Neural crest cell (in vitro differentiated cells): Measurements from ENCODE around the gene ZBTB40. TPM values are rescaled to one million over a fixed set of nuclear protein-coding genes. Genes with fewer than 3 reads are reported as not detected.

Experiments used
- DNase-seq: peaks from one replicate; pipeline ENCODE4 v3.0.0; 2021; ENCODE audit warnings: low read depth, mixed read lengths, low spot score
- H3K27ac Mint-ChIP-seq: one replicate; pipeline ENCODE4 v1.8.0; 2021; ENCODE audit warnings: mild to moderate bottlenecking, mixed read lengths; ENCODE audit not compliant: unreplicated experiment
- H3K27me3 Mint-ChIP-seq: 2 replicates; pipeline ENCODE4 v1.8.0; 2021; ENCODE audit warnings: low read depth, mild to moderate bottlenecking, mixed read lengths
- H3K36me3 Mint-ChIP-seq: 2 replicates; pipeline ENCODE4 v1.8.0; 2021; ENCODE audit warnings: low read depth, mild to moderate bottlenecking, mixed read lengths
- H3K4me1 Mint-ChIP-seq: 2 replicates; pipeline ENCODE4 v1.8.0; 2021; ENCODE audit warnings: mixed read lengths
- H3K4me3 Mint-ChIP-seq: one replicate; pipeline ENCODE4 v1.8.0; 2021; ENCODE audit warnings: mild to moderate bottlenecking, mixed read lengths
- H3K9me3 Mint-ChIP-seq: 2 replicates; pipeline ENCODE4 v1.8.0; 2021; ENCODE audit warnings: mixed read lengths
- total RNA-seq: library from RNA; stranded (reverse); gene quantifications from 2 replicates; pipeline ENCODE4 v1.2.1, GENCODE V29; 2021
- TF ChIP-seq, protein P1 (sequence below): fragments of 200-600 bp; sonication (generic); conservative IDR thresholded peaks from 2 replicates; pipeline ENCODE4 v1.5.0; 2021; ENCODE audit warnings: antibody characterized with exemption, mild to moderate bottlenecking

The ZBTB40 gene
- total RNA-seq, 1 donor from 2014 or later: 31.8 TPM

DNA sequence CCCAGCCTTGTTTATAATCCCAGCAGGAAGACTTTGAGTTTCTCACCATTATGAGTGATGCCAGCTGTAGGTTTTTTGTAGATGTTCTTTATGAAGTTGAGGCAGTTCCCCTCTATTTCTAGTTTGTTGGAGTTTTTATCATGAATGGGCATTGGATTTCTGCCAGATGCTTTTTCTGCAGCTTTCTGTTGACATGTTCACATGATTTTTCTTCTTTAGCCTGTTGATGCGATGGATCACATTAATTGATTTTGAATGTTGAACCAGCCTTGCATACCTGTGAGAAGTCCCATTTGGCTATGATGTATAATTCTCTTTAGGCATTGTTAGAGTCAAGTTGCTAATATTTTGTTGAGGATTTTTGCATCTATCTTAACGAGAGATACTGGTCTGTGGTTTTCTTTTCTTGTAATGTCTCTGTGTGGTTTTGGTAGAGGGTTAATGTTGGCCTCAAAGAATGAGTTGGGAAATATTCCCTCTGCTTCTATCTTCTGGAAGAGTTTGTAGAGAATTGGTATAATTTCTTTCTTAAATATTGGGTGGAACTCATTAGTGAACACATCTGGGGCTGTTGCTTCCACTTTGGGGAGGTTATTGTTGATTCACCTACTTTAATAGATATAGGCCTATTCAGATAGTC is 33.2 kb downstream of the ZBTB40 start:
- Mint-ChIP-seq H3K4me1 (peaks cover 7% of the 10 kb centered on the region), H3K36me3 (peaks cover 27% of the 10 kb centered on the region), H3K27me3 (no peaks in the 10 kb centered on the region)

DNA sequence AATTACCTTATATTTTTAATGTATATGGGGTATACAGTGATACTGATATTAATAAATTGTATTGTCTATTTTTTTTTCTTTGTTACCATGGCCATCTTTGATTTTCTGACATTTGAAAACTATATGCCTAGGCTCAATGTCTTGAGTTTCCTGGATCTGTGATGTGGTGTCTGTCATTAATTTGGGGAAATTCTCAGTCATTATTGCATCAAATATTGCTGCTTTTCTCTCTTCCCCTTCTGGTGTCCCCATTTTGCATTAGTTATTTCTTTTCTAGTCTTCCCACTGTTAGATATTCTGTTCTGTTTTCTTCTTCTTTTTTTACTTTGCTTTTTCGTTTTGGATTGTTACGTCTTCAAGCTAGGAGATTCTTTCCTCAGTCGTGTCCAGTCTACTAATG is 33.8 kb downstream of the ZBTB40 start:
- H3K9me3 Mint-ChIP-seq: peaks cover 15% of the 10 kb centered on the region
- peaks cover 7% of the 10 kb centered on the region for H3K4me1 Mint-ChIP-seq
- no peak overlapping the region for H3K4me3 Mint-ChIP-seq
- DNase-seq: no peak
- H3K27ac Mint-ChIP-seq: no peak overlapping the region
- TF ChIP-seq, protein P1, sequence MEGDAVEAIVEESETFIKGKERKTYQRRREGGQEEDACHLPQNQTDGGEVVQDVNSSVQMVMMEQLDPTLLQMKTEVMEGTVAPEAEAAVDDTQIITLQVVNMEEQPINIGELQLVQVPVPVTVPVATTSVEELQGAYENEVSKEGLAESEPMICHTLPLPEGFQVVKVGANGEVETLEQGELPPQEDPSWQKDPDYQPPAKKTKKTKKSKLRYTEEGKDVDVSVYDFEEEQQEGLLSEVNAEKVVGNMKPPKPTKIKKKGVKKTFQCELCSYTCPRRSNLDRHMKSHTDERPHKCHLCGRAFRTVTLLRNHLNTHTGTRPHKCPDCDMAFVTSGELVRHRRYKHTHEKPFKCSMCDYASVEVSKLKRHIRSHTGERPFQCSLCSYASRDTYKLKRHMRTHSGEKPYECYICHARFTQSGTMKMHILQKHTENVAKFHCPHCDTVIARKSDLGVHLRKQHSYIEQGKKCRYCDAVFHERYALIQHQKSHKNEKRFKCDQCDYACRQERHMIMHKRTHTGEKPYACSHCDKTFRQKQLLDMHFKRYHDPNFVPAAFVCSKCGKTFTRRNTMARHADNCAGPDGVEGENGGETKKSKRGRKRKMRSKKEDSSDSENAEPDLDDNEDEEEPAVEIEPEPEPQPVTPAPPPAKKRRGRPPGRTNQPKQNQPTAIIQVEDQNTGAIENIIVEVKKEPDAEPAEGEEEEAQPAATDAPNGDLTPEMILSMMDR: no peak
- H3K27me3 Mint-ChIP-seq: no peaks in the 10 kb centered on the region
- H3K36me3 Mint-ChIP-seq: peaks cover 27% of the 10 kb centered on the region

More for the DNA sequence above, 33.2 kb downstream of the ZBTB40 start:
- Mint-ChIP-seq H3K9me3 (peaks cover 15% of the 10 kb centered on the region), H3K27ac (no peak overlapping the region), H3K4me3 (no peak overlapping the region)
- TF ChIP-seq, protein P1: no peak
- DNase-seq: no peak

DNA sequence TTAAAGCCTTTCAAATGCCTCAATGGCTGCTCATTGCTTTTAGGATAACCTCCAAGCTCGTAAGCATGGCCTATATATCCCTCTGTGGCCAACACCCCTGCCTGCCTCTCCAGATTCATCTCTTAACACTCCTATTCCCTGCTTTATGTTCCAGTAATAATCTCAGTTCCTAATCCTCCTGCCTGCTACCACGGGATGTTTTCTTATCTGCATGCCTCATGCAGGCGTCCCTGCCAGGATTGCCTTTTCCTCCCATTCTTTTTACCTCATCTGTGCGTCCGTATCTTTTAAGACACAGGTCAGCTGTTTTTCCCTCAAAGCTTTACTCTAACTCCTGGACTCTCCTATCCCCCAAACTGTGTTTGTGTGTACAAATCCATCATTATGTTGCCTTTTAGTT is 36.1 kb downstream of the ZBTB40 start:
- Mint-ChIP-seq H3K36me3 (peaks cover 26% of the 10 kb centered on the region), H3K27ac (no peak overlapping the region), H3K9me3 (peaks cover 12% of the 10 kb centered on the region), H3K4me1 (peaks cover 7% of the 10 kb centered on the region), H3K27me3 (no peaks in the 10 kb centered on the region), H3K4me3 (no peak overlapping the region)
- DNase-seq: no peak
- TF ChIP-seq, protein P1: no peak

DNA sequence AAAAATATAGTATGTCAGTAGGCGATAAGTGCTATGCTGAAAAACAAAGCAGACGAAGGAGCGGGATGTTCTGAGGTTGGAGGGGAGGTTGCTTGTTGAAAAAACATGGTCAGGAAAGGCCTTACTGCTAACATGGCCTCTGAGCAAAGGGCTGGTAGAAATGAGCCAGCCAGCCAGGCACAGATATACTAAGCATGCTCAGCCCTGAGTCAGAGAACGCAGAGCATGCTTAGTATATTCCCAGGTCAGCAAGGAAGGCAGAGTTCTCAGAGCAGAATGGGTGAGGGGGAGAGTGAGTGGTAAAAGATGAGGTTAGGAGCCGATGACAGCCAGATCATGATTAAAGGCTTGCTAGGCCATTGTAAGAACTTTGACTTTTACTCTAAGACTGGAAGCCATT is 36.7 kb downstream of the ZBTB40 start:
- H3K27ac Mint-ChIP-seq: no peak overlapping the region
- peaks cover 7% of the 10 kb centered on the region for H3K4me1 Mint-ChIP-seq
- no peak for DNase-seq
- TF ChIP-seq, protein P1: no peak
- peaks cover 27% of the 10 kb centered on the region for H3K36me3 Mint-ChIP-seq
- H3K27me3 Mint-ChIP-seq: no peaks in the 10 kb centered on the region
- H3K9me3 Mint-ChIP-seq: peaks cover 9% of the 10 kb centered on the region
- H3K4me3 Mint-ChIP-seq: no peak overlapping the region

DNA sequence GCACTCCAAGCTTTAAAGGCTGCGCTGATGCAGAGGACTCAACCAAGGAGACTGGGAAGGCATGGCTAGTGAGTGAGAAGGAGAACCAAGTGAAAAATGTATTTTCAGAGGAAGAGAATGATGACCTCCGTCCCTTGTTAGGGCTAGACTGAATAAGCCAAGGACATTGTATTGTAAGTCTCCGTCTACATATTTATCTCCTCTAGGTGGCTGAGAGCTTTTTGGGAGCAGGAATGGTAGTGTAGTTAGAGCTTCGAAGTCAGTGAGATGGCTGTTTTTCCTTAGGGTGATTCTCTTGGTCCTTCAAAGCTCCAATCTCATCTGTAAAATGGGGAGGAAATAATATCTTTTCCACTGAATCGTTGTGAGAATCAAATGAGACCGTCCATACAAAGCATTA is 37.6 kb downstream of the ZBTB40 start:
- DNase-seq: no peak
- peaks cover 7% of the 10 kb centered on the region for H3K4me1 Mint-ChIP-seq
- TF ChIP-seq, protein P1: no peak
- H3K27ac Mint-ChIP-seq: no peak overlapping the region
- H3K36me3 Mint-ChIP-seq: peaks cover 25% of the 10 kb centered on the region
- H3K9me3 Mint-ChIP-seq: peaks cover 7% of the 10 kb centered on the region
- H3K4me3 Mint-ChIP-seq: no peak overlapping the region
- H3K27me3 Mint-ChIP-seq: no peaks in the 10 kb centered on the region
